Endothelial cell of umbilical vein (primary cell): Measurements from ENCODE around the gene FSIP1. TPM values are rescaled to one million over a fixed set of nuclear protein-coding genes. Genes with fewer than 3 reads are reported as not detected.

ENCODE experiments used
- BruUV-seq: library from RNA; stranded (reverse); fragments of 400-500 nt; replicated peaks from 2 replicates; lab custom pipeline; 2021; lab: Mats Ljungman, UMichigan
- CTCF ChIA-PET: fragments of 300-600, 350-600 bp; sonication (Branson Sonifier 250); formaldehyde crosslinking; loops from one replicate; lab custom pipeline; 2021; ENCODE audit warnings: antibody characterized with exemption, inconsistent platforms; lab: Charles Lee
- POLR2A ChIA-PET: fragments of 300-600, 350-600 bp; sonication (Branson Sonifier 250); formaldehyde crosslinking; loops from one replicate; lab custom pipeline; 2021; ENCODE audit warnings: antibody characterized with exemption, inconsistent platforms; lab: Charles Lee
- DNase-seq: peaks from one replicate; pipeline ENCODE4 v3.0.0-alpha.2; 2011; ENCODE audit warnings: low read depth, low spot score
- FAIRE-seq: peaks from 2 replicates; lab custom pipeline; 2011; peaks lifted over from hg19 to GRCh38; lab: Jason Lieb, UNC
- H2AFZ ChIP-seq: 2 replicates; pipeline ENCODE4 v1.6.0; 2012; ENCODE audit warnings: low read depth, low read length, control low read depth, inconsistent platforms
- H3K27ac ChIP-seq: 2 replicates; pipeline ENCODE4 v1.5.1; 2011; ENCODE audit warnings: low read depth, mild to moderate bottlenecking, control low read depth, low read length, moderate library complexity; ENCODE audit not compliant: insufficient read depth
- H3K27me3 ChIP-seq, 2 experiments: 2 replicates each; pipeline versions ENCODE4 v1.6.0 to v1.6.1; 2011; ENCODE audit warnings: low read length in 2 of 2, mixed read lengths in 1 of 2; ENCODE audit not compliant: control insufficient read depth in 2 of 2, insufficient read depth in 2 of 2
- H3K36me3 ChIP-seq, 2 experiments: 2 replicates in 1 of 2; 3 replicates in 1 of 2; pipeline ENCODE4 v1.5.1; 2011; ENCODE audit warnings: low read length in 2 of 2, mild to moderate bottlenecking in 1 of 2, moderate library complexity in 1 of 2; ENCODE audit not compliant: control insufficient read depth in 2 of 2, insufficient read depth in 2 of 2; ENCODE audit errors: extremely low read depth in 1 of 2
- H3K4me1 ChIP-seq: 3 replicates; pipeline ENCODE4 v1.5.1; 2011; ENCODE audit warnings: mild to moderate bottlenecking, low read length; ENCODE audit not compliant: control insufficient read depth, insufficient read depth; ENCODE audit errors: extremely low read depth
- H3K4me2 ChIP-seq: 2 replicates; pipeline ENCODE4 v1.6.1; 2011; ENCODE audit warnings: low read length, control low read depth, mixed read lengths; ENCODE audit not compliant: insufficient read depth
- H3K4me3 ChIP-seq, 3 experiments: fragments of 200-600 bp in 1 of 3; sonication (generic), shearing (Covaris generic) in 1 of 3; replicated peaks in 1 of 3; 2 replicates each; pipeline ENCODE4 v1.5.1; 2011 to 2016; ENCODE audit warnings: control low read depth in 3 of 3, low read length in 3 of 3, mild to moderate bottlenecking in 2 of 3, inconsistent platforms in 1 of 3, low read depth in 1 of 3, moderate library complexity in 1 of 3; ENCODE audit not compliant: insufficient read depth in 1 of 3
- H3K79me2 ChIP-seq: 2 replicates; pipeline ENCODE4 v1.6.0; 2012; ENCODE audit warnings: low read length, inconsistent platforms; ENCODE audit not compliant: control insufficient read depth, insufficient read depth
- H3K9ac ChIP-seq: replicated peaks from 2 replicates; pipeline ENCODE3; 2011; ENCODE audit warnings: low read length, control low read depth; ENCODE audit not compliant: insufficient read depth; ENCODE audit errors: extremely low read depth
- H3K9me1 ChIP-seq: replicated peaks from 3 replicates; pipeline ENCODE4 v1.6.0; 2011; ENCODE audit warnings: mild to moderate bottlenecking, low read length; ENCODE audit not compliant: control insufficient read depth, insufficient read depth; ENCODE audit errors: extremely low read depth
- H3K9me3 ChIP-seq: replicated peaks from 2 replicates; pipeline ENCODE4 v1.5.1; 2012; ENCODE audit warnings: low read length, inconsistent platforms; ENCODE audit not compliant: control insufficient read depth, insufficient read depth
- H4K20me1 ChIP-seq: replicated peaks from 2 replicates; pipeline ENCODE3; 2011; ENCODE audit warnings: mild to moderate bottlenecking, low read length; ENCODE audit not compliant: control insufficient read depth, insufficient read depth; ENCODE audit errors: extremely low read depth
- CTCF ChIP-seq, 2 donors: IDR thresholded peaks; 1 replicate in 1 of 2; 2 replicates in 1 of 2; pipeline ENCODE4 v1.5.1; 2011; ENCODE audit warnings: low read length in 2 of 2, mild to moderate bottlenecking in 2 of 2, moderate library complexity in 2 of 2, control low read depth in 1 of 2, inconsistent platforms in 1 of 2, low read depth in 1 of 2; ENCODE audit not compliant: insufficient read depth in 1 of 2; ENCODE audit errors: extremely low read depth in 1 of 2
- EZH2 ChIP-seq: IDR thresholded peaks from 2 replicates; pipeline ENCODE4 v1.6.1; 2012; ENCODE audit warnings: borderline replicate concordance, low read depth, mild to moderate bottlenecking, moderate library complexity, low read length, inconsistent platforms; ENCODE audit not compliant: severe bottlenecking
- FOS ChIP-seq: IDR thresholded peaks from 2 replicates; pipeline ENCODE4 v1.6.1; 2011; ENCODE audit warnings: mild to moderate bottlenecking, low read length, moderate library complexity, borderline replicate concordance; ENCODE audit not compliant: insufficient read depth
- GATA2 ChIP-seq: IDR thresholded peaks from 2 replicates; pipeline ENCODE4 v1.7.0; 2011; ENCODE audit warnings: low read depth, mild to moderate bottlenecking, moderate library complexity, mixed read lengths, low read length; ENCODE audit not compliant: insufficient read length, insufficient read depth
- JUN ChIP-seq: IDR thresholded peaks from 2 replicates; pipeline ENCODE4 v1.6.1; 2011; ENCODE audit warnings: borderline replicate concordance, low read depth; ENCODE audit not compliant: insufficient read length, insufficient read depth
- MAX ChIP-seq: IDR thresholded peaks from 2 replicates; pipeline ENCODE4 v1.6.1; 2011; ENCODE audit not compliant: insufficient read depth, insufficient read length
- MYC ChIP-seq: IDR thresholded peaks from one replicate; pipeline ENCODE4 v1.6.1; 2011; ENCODE audit warnings: mild to moderate bottlenecking, low read depth, low read length
- POLR2A ChIP-seq: IDR thresholded peaks from 2 replicates; pipeline ENCODE4 v1.6.1; 2012; ENCODE audit warnings: low read depth, mild to moderate bottlenecking, control low read depth, low read length
- POLR2AphosphoS5 ChIP-seq: IDR thresholded peaks from 2 replicates; pipeline ENCODE4 v1.6.1; 2012; ENCODE audit warnings: low read depth, mild to moderate bottlenecking, control low read depth, low read length, moderate library complexity; ENCODE audit not compliant: insufficient read depth
- dilution Hi-C: fragments of 300-500 bp; cut with MboI; formaldehyde crosslinking; loops from one replicate; pipeline ENCODE4 v1.15.0; 2019; ENCODE audit warnings: low sequenced_read_pairs; ENCODE audit not compliant: extremely low pct_ligation_motif_present
- intact Hi-C: fragments of 100-400 bp; cut with micrococcal nuclease; formaldehyde crosslinking; loops from one replicate; pipeline ENCODE4 v1.10.0; 2022
- polyA plus RNA-seq, 4 experiments: library from polyadenylated mRNA; depleted of rRNA in 3 of 4; stranded (reverse) in 3 of 4; unstranded in 1 of 4; fragments of >200 nt; gene quantifications; 2 replicates each; pipeline versions ENCODE4 v1.2.1 to v1.2.3, GENCODE V29; 2011 to 2012; ENCODE audit warnings: missing spikeins in 1 of 4
- total RNA-seq: library from RNA; stranded (reverse); gene quantifications from 2 replicates; pipeline ENCODE4 v1.2.3, GENCODE V29; 2021

The FSIP1 gene
- total and polyA plus RNA-seq, 2 donors (not counting 3 experiments of a cell fraction or from before 2014, with no cell fraction given), result 0.23 to 1.1 TPM

- dilution Hi-C loops, result no loop called here
- Histone ChIP-seq H3K4me2 (no peak overlapping the region), H3K9ac (no peak overlapping the region), H3K27ac (no peak overlapping the region), H3K36me3 (no peaks in the 10 kb centered on the region), H3K27me3 (no peaks in the 10 kb centered on the region), H3K79me2 (no peaks in the 10 kb centered on the region), H3K9me1 (no peaks in the 10 kb centered on the region), H2AFZ (no peak overlapping the region), H3K9me3 (no peaks in the 10 kb centered on the region), H4K20me1 (no peaks in the 10 kb centered on the region), H3K4me1 (no peaks in the 10 kb centered on the region), H3K4me3 (no peak overlapping the region)
- FAIRE-seq, result no peak
- BruUV-seq, result no TSS peak
- TF ChIP-seq GATA2, result no peak
- no peak for TF ChIP-seq JUN
- no peak for TF ChIP-seq MAX
- no peak for TF ChIP-seq EZH2
- no peak for TF ChIP-seq POLR2AphosphoS5
- TF ChIP-seq MYC, result no peak
- no peak for TF ChIP-seq CTCF (IDR thresholded peaks at IDR 0.05; ENCODE audit: extremely low read depth in 1 of 2, insufficient read depth in 1 of 2, low read depth in 1 of 2, low read length in 2 of 2)
- TF ChIP-seq POLR2A, result no peak
- TF ChIP-seq FOS, result no peak
- CTCF ChIA-PET, result interaction anchor here (0.9 kb wide), 1 partner anchor 52 kb away, joined by 3 read pairs; no protein-coding TSS in a partner anchor
- intact Hi-C loops, result no loop called here
- no peak for DNase-seq
- POLR2A ChIA-PET, result no interaction called here
These were observed 78.4 kb downstream of the FSIP1 start for GRCh38 chr15:39704235-39704634.
